DND-41 (cell line): ENCODE data around the gene SUN2.

Source experiments
- ATAC-seq: fragments of 200-7000 bp; cut with Tn5 transposase; 3 replicates; pipeline ENCODE4 v1.9.1; 2021; ENCODE audit warnings: low read depth; ENCODE audit not compliant: insufficient read depth
- DNase-seq: peaks from one replicate; pipeline ENCODE4 v3.0.0-alpha.2; 2020
- H2AFZ ChIP-seq: 2 replicates; pipeline ENCODE4 v1.6.0; 2012; ENCODE audit warnings: low read depth, low read length
- H3K27ac ChIP-seq: 2 replicates; pipeline ENCODE4 v1.5.1; 2012; ENCODE audit warnings: low read length, inconsistent platforms
- H3K27me3 ChIP-seq: fragments of 200-600 bp; sonication (generic); 2 replicates; pipeline ENCODE4 v1.6.0; 2012; ENCODE audit warnings: low read length, mild to moderate bottlenecking, inconsistent platforms; ENCODE audit not compliant: insufficient read depth, poor library complexity
- H3K36me3 ChIP-seq: 2 replicates; pipeline ENCODE4 v1.5.1; 2012; ENCODE audit warnings: low read length, inconsistent platforms; ENCODE audit not compliant: insufficient read depth
- H3K4me1 ChIP-seq: 2 replicates; pipeline ENCODE4 v1.5.1; 2012; ENCODE audit warnings: mild to moderate bottlenecking, low read length; ENCODE audit not compliant: insufficient read depth
- H3K4me2 ChIP-seq: 2 replicates; pipeline ENCODE4 v1.6.0; 2012; ENCODE audit warnings: mild to moderate bottlenecking, moderate library complexity, low read length, inconsistent platforms; ENCODE audit not compliant: insufficient read depth
- H3K4me3 ChIP-seq, 2 experiments: fragments of 200-600 bp in 1 of 2; shearing (Covaris generic) in 1 of 2; 2 replicates each; pipeline ENCODE4 v1.5.1; 2012 to 2016; ENCODE audit warnings: inconsistent platforms in 2 of 2, low read length in 2 of 2, mild to moderate bottlenecking in 2 of 2, low read depth in 1 of 2, moderate library complexity in 1 of 2
- H3K79me2 ChIP-seq: 2 replicates; pipeline ENCODE4 v1.6.0; 2012; ENCODE audit warnings: low read length, inconsistent platforms; ENCODE audit not compliant: insufficient read depth
- H3K9ac ChIP-seq: 2 replicates; pipeline ENCODE4 v1.6.0; 2012; ENCODE audit warnings: low read depth, mild to moderate bottlenecking, inconsistent platforms, low read length, moderate library complexity
- H3K9me3 ChIP-seq: 2 replicates; pipeline ENCODE4 v1.5.1; 2012; ENCODE audit warnings: low read length, moderate library complexity, mild to moderate bottlenecking, inconsistent platforms; ENCODE audit not compliant: insufficient read depth, severe bottlenecking
- H4K20me1 ChIP-seq: 2 replicates; pipeline ENCODE4 v1.6.0; 2012; ENCODE audit warnings: low read length; ENCODE audit not compliant: insufficient read depth
- EZH2 ChIP-seq: IDR thresholded peaks from 3 replicates; pipeline ENCODE4 v1.6.1; 2012; ENCODE audit warnings: borderline replicate concordance, low read depth, mild to moderate bottlenecking, moderate library complexity, low read length, inconsistent platforms; ENCODE audit not compliant: severe bottlenecking
- TF ChIP-seq, protein P1 (sequence below): IDR thresholded peaks from 2 replicates; pipeline ENCODE4 v1.5.1; 2012; ENCODE audit warnings: borderline replicate concordance, low read length, moderate library complexity, mild to moderate bottlenecking; ENCODE audit not compliant: poor library complexity, severe bottlenecking; ENCODE audit errors: extremely low read depth

SUN2 gene

DNA sequence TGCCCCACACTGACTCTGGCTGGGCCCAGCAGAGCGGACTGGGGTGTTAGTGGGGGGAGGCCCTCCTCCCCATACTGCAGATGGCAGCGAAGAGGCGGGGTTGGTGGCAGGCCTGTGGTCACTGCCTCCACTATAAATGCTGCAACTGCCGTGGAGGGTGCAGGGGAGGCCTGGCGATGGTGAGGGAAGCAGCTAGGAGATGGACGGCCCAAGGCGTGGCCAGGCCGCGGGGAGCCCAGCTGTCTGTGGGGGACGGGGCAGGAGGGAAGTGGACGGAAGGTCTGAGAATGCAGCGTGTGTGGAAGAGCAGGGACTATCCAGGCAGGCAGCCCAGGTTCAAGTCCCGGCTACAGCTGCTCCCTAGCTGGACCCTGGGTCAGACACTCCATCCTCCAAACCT lies 19.9 kb upstream of the SUN2 start:
- H3K4me3 ChIP-seq, result no peak overlapping the region
- H3K9me3 ChIP-seq, result no peaks in the 10 kb centered on the region
- H3K4me2 ChIP-seq, result no peak overlapping the region
- H4K20me1 ChIP-seq, result 0 out of 2 replicates have a peak, but pooled peaks cover 2% of the 10 kb centered on the region
- no peaks in the 10 kb centered on the region for H3K79me2 ChIP-seq
- no peak overlapping the region for H2AFZ ChIP-seq
- TF ChIP-seq, protein P1, sequence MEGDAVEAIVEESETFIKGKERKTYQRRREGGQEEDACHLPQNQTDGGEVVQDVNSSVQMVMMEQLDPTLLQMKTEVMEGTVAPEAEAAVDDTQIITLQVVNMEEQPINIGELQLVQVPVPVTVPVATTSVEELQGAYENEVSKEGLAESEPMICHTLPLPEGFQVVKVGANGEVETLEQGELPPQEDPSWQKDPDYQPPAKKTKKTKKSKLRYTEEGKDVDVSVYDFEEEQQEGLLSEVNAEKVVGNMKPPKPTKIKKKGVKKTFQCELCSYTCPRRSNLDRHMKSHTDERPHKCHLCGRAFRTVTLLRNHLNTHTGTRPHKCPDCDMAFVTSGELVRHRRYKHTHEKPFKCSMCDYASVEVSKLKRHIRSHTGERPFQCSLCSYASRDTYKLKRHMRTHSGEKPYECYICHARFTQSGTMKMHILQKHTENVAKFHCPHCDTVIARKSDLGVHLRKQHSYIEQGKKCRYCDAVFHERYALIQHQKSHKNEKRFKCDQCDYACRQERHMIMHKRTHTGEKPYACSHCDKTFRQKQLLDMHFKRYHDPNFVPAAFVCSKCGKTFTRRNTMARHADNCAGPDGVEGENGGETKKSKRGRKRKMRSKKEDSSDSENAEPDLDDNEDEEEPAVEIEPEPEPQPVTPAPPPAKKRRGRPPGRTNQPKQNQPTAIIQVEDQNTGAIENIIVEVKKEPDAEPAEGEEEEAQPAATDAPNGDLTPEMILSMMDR, result no peak
- no peak for TF ChIP-seq EZH2
- H3K9ac ChIP-seq, result no peak overlapping the region
- ATAC-seq (no peak), DNase-seq (no peak)
- no peaks in the 10 kb centered on the region for H3K4me1 ChIP-seq
- H3K36me3 ChIP-seq, result no peaks in the 10 kb centered on the region
- no peaks in the 10 kb centered on the region for H3K27me3 ChIP-seq
- no peak overlapping the region for H3K27ac ChIP-seq

DNA sequence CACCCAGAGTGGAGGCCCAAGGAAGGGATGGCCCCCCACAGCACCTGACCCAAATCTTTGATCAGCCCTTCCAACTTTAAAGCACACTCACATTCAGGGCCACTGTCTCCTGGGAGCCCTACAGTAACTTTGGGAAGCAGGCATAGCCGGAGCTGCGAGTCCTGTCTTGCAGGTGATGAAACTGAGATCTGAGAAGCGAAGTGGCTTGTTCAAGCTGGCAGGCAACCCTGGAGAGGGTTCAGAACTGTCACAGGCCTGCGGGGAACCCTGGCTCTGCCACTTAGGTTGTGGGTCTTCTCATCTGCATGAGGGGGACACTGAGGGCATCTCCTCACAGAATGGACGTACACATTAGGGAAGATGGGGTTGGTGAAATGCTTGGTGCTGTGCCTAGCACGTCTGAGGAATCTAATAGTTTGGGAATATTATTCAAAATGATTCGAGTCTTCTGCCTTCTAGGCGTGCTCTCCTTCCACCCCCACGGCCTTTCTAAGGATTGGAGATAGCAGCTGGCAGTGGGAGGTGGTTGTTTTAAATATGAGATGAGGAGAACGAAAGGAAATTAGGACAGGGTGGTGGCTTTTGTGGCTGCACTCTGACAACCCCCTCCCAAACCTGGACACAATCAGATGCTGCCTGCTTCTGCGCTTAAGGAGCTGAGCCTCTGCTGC lies 18.8 kb upstream of the SUN2 start:
- TF ChIP-seq, protein P1, result no peak
- TF ChIP-seq EZH2, result no peak
- Histone ChIP-seq H3K27ac (no peak overlapping the region), H3K4me3 (no peak overlapping the region), H3K36me3 (no peaks in the 10 kb centered on the region), H4K20me1 (0 out of 2 replicates have a peak, but pooled peaks cover 2% of the 10 kb centered on the region), H2AFZ (no peak overlapping the region), H3K27me3 (no peaks in the 10 kb centered on the region), H3K79me2 (no peaks in the 10 kb centered on the region), H3K4me1 (no peaks in the 10 kb centered on the region), H3K9ac (no peak overlapping the region), H3K9me3 (no peaks in the 10 kb centered on the region), H3K4me2 (no peak overlapping the region)
- ATAC-seq (peak; percentile 35; the same call in 1 of the 3 replicates), DNase-seq (no peak)

DNA sequence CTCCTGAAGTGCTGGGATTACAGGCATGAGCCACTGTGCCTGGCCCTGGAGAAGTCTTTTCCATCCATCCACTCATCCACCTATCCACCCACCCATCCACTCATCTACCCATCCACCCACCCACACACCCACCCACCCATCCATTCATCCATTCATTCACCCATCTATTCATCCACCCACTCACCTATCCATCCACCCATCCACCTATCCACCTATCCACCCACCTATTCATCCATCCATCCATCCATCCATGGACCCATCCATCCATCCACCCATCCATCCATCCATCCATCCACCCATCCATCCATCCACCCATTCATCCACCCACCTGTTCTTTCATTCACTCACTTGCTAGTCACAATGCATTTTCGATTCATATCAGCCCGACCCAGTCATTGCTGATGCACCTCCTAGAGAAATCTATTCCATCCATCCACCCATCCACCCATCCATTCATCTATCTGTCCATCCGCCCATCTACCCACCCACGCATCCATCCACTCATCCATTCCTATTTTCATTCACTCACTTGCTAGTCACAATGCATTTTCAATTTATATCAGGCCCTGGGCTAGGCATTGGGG lies 17.7 kb upstream of the SUN2 start:
- H3K4me3 ChIP-seq, result no peak overlapping the region
- H3K27me3 ChIP-seq, result no peaks in the 10 kb centered on the region
- no peaks in the 10 kb centered on the region for H3K36me3 ChIP-seq
- H3K27ac ChIP-seq, result no peak overlapping the region
- H2AFZ ChIP-seq, result no peak overlapping the region
- no peaks in the 10 kb centered on the region for H3K9me3 ChIP-seq
- no peak overlapping the region for H3K4me2 ChIP-seq
- H3K79me2 ChIP-seq, result no peaks in the 10 kb centered on the region
- TF ChIP-seq EZH2, result no peak
- TF ChIP-seq, protein P1, result no peak
- no peaks in the 10 kb centered on the region for H3K4me1 ChIP-seq
- 0 out of 2 replicates have a peak, but pooled peaks cover 2% of the 10 kb centered on the region for H4K20me1 ChIP-seq
- H3K9ac ChIP-seq, result no peak overlapping the region
- ATAC-seq (no peak), DNase-seq (no peak)

DNA sequence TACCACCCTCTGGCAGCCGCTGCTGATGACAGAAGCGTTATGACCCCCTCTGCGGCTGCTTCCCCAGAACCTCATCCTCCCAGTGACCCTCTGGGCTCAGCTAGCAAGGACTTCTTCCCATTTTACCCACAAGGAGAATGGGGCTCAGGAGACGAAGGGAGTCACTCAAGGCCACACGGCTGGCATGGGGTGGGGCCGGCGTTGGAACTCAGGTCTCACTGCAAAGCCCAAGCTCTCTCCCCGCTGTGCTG lies 16.8 kb upstream of the SUN2 start:
- Histone ChIP-seq H3K9ac (no peak overlapping the region), H3K27me3 (no peaks in the 10 kb centered on the region), H3K4me1 (no peaks in the 10 kb centered on the region), H4K20me1 (0 out of 2 replicates have a peak, but pooled peaks cover 2% of the 10 kb centered on the region), H3K4me3 (no peak overlapping the region), H3K79me2 (no peaks in the 10 kb centered on the region), H3K36me3 (no peaks in the 10 kb centered on the region), H3K4me2 (no peak overlapping the region), H3K27ac (no peak overlapping the region), H2AFZ (no peak overlapping the region), H3K9me3 (no peaks in the 10 kb centered on the region)
- DNase-seq (no peak), ATAC-seq (no peak)
- TF ChIP-seq EZH2, result no peak
